ENCODE data around the gene NVL.

NVL gene

DNA sequence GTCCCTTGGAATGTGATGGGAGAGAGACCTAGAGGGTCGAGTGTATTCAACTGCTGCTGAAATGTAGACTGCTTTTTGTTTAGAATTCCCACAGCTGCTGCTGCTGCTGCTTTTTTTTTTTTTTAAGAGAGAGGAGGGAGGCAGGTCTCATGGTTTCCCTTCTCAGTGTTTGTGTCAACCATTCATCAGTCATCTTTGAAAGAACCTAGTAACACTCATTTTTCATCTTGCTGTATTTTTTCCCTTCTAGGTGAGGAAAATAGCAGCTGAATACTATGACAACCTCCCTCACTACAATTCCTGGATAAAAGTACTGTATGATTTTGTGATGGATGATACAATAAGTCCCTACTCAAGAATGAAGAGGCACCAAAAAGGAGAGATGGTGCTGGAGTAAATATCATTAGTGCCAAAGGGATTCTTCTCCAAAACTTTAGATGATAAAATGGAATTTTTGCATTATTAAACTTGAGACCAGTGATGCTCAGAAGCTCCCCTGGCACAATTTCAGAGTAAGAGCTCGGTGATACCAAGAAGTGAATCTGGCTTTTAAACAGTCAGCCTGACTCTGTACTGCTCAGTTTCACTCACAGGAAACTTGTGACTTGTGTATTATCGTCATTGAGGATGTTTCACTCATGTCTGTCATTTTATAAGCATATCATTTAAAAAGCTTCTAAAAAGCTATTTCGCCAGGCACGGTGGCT is 137.7 kb downstream of the NVL start:
- no peak for DNase-seq

DNA sequence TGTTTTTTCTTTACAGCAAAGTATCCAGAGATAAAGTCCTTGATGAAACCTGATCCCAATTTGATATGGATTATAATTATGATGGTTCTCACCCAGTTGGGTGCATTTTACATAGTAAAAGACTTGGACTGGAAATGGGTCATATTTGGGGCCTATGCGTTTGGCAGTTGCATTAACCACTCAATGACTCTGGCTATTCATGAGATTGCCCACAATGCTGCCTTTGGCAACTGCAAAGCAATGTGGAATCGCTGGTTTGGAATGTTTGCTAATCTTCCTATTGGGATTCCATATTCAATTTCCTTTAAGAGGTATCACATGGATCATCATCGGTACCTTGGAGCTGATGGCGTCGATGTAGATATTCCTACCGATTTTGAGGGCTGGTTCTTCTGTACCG is 140.4 kb downstream of the NVL start:
- DNase-seq = no peak

DNA sequence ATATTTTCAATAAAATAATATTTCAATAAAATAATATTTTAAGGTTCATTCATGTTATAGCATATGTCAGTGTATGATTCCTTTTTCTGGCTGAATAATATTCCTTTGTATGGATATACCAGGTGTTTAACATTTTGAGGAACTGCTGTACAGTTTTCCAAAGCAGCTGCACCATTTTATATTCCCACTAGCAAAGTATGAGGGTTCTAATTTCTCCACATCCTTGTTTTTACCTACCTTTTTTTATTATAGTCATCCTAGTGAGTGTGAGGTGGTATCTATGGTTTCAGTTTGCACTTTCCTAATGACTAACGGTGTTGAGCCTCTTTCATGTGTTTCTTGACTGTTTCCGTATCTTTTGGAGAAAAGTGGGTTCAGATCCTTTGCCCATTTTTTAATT is 141.7 kb downstream of the NVL start:
- DNase-seq = no peak

DNA sequence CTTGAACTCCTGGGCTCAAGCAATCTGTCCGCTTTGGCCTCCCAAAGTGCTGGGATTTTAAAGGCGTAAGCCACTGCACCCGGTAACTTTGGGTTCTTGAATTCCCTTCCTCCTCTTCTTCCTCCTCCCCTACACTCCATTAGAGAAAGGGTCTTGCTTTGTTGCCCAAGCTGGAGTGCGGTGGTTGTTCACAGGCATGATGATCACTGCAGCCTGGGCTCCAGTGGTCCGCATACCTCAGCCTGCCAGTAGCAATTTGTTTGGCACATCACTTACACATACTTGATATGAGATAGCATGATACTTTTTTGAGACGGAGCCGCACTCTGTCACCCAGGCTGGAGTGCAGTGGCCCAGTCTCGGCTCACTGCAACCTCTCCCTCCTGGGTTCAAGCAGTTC is 144.8 kb downstream of the NVL start:
- DNase-seq = no peak

DNA sequence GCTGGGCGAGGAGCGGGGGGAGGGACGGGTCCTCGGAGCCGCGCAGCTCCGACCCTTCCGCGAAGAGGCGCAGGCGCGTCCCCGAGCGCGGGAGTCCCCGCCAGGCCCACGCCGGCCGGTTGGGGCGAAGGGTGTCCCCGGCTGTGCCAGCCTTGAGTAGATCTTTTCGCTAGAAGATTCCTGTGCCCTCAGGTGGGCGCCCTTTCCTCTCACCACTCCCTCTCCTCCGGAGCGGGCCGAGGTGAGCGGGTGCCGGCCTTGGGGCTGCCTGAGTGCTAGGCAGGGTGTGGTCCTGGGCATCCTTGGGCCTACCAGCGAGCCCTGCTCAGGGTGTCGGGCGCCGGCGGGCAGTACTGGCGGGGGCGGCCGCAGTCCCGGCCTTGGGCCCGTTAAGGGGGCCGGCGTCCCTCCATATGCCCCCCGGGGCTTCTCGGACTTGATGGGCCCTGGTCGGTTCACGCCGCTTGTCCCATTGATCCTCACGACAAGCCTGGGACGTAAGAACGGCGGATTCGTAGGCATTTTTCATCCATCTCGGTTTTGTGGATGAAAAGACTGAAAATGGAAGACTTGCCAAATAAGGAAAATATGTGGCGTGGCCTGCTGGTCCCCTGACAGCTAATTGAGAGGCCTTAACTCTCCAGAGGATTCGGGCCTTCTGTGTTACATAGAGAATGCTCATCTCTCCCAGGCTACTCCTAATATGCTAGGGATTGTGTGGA is 146.2 kb downstream of the NVL start:
- DNase-seq = peak; percentile 20 to 45

DNA sequence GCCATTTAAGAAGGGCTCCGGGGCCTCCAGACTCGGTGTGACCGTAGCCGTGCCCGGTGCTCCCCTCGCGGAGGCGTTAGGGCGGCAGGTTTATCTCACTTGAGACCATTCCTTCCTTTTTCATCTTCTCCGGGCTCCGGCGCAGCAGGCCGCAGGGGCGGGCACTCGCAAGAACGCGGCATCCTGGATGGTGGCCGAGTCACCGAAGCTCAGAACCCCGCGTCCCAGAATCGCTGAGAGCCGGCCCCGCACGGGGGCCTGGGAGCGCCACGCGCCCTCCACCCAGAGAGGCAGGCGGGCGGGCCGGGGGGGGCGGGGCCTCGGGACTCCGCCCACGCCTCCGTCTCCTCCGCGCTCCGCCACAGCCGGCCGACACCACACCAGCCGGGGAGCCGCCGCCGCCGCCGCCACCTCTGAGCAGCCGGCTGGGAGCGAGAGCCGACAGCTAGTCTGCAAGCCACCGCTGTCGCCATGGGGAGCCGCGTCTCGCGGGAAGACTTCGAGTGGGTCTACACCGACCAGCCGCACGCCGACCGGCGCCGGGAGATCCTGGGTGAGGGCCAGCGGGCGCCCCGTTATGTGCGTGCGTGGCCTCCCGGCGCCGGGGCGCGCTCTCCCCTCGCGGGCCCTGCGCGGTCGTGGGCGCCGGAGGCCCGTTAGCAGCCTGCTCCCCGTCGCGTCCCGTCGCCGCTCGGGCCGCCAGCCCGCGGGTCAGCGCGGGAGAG is 146.9 kb downstream of the NVL start, which contains the start of gene DEGS1:
TSS of gene DEGS1 (plus strand) at position 375 of the 725 bp plus-strand sequence. CDS start at position 472, 97 bp downstream.
- DNase-seq = peak; percentile 75 to 84

DNA sequence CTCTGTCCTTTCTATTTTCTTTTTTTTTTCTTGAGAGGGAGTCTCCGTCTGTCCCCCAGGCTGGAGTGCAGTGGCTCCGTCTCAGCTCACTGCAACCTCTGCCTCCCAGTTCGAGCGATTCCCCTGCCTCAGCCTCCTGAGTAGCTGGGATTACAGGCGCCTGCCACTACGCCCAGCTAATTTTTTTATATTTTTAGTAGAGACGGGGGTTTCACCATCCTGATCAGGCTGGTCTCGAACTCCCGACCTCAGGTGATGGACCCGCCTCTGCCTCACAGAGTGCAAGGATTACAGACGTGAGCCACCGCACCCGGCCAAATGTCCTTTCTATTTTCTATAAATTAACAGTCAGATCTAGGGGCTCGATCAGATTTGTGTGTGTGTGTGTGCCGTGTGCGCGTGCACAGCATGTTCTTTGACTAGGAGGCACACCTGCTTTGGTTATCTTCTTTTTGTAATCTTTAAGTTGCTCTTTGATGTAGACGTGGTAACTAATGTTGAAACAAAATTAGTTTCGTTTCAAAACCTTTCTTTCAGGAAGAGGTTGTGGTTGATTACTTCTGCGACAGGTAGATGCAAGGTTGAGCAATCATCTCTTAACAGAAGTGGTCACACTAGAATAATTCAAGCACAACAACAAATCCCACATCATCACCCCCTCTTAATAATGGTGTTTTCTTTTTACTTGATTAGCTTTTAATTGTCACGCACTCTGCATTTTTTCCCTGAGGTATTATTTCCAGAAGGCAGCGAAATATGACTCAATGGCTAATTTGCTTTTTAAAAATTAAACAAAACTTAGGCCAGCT is 147.7 kb downstream of the NVL start:
- no peak for DNase-seq

DNA sequence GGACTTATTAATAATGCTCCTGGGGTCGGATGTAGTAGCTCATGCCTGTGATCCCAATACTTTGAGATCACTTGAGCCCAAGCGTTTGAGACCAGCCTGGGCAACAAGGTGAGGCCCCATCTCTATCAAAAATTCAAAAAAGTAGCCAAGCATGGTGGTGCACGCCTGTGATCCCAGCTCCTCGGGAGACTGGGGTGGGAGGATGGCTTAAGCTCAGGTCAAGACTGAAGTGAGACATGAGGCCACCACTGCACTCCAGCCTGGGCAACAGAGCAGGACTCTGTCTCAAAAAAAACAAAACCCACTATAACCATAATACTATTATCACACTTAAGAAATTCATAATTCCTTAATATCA is 148.5 kb downstream of the NVL start:
- no peak for DNase-seq

DNA sequence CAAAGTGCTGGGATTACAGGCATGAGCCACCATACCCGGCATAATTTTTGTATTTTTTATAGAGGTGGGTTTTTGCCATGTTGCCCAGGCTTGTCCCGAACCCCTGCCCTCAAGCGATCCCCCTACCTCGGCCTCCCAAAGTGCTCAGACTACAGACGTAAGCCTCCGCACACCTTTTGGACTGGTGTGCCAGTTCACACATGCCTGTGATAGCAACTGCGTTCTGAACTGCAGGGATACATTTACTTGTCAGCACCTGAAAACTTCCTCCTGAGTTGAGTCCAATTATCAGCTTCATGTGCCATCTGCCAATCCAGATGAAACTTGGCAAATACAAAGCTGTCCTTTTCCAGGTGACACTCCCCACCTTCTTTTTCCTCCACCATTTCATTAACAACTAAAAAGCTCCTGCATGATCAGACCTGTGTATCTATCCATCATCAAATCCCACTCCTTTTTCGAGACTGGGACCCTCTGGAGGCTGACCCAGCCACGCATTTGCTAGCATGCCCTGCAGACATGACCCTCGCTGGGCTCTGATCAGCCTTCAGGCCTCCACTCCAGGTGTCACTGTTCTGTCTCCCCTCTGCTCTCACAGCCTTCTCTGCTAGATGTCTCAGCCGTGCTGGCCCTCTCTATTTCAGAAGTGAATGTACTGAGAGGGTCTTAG is 149.1 kb downstream of the NVL start:
- no peak for DNase-seq

DNA sequence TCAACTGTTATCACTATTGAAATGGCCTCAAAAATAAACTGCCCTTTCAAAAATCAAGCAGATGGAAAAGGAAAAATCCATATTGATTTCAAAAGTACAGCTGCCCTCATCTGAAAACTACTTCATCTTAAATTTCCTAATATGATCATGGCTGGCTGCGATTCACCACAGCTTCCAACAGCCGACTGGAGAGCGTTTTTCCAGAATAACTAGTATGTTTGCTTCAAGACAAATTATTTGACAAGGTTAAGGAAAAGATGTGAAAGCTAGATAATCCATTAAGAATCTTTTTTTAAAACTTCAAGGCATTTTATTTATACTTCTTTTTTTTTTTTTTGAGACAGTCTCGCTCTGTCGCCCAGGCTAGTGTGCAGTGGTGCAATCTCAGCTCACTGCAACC is 151.1 kb downstream of the NVL start:
- no peak for DNase-seq

DNA sequence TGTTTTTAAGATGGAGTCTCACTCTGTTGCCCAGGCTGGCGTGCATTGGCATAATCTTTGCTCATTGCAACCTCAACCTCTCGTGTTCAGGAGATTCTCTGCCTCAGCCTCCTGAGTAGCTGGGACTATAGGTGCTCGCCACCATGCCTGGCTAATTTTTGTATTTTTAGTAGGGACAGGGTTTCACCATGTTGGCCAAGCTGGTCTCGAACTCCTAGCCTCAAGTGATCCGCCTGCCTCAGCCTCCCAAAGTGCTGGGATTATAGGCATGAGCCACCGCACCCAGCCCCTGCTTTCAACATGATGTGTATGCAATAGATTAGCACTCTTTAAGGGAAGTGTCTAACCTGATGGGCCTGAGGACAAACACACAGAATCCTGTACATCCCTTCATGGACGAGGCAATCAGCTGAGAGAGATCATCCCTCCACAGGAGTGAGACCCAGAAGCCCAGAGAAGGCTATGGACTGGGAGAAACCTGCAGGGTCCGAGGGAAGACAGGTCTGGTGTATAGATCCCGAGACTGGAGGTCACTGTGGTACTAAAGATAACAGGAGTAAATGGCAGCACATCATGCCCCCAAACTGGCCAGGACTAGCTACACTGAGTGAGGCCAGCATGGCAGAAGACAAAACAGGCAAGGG is 152.5 kb downstream of the NVL start:
- no peak for DNase-seq
